GM18520 (cell line): ENCODE results near the gene KDELR1.
A peak's percentile ranks its signal among the peaks of the same experiment; 100 is the strongest.

Source experiments
- ATAC-seq: cut with Tn5 transposase; IDR thresholded peaks from one replicate; pipeline ENCODE4 v1.9.1; 2021; ENCODE audit not compliant: unreplicated experiment

The KDELR1 gene

DNA sequence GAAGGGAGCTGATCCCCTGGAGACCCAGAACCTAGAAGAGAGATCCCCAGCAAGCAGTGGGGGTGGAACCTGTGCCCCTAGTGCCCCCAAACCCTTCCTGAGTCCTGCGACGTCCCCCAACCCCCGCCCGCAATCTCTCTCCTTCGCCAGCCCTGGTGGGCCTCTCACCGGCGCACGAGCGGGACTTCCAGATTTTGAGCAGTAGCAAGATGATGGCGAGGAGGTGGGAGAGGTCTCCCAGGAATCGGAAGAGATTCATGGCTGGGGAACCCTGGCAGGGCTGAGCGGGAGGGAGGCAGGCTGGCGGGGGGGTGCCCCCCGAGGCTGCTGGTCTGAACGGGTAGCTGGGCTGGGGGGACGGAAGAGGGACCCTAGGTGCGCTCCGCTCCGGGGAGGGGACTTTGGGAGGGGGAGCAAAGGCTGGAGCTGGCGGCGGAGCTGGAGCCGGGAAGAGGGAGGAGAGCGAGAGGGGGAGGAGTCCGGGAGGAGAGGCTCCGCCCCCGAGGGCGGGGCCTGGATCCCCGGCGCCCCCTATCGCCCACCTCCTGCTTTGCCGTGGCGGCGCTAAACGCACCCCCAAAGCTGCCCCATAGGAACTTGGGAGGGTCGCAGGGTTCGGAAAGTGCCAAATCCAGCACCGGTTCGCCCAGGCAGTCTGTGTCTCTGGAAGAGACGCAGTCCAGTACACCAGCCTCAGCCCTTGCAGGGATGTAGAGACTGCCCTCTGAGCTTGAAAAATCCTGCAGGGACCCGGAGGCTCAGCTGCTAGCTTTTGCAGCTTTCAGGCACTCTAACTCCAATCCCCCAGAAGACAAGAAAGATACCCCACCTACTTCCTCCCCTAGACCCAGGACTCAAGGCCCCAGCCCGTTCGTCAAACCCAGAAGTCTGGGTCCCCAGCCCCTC lies at the start of gene KDELR1:
Gene KDELR1, minus strand, starts transcription at position 452 of the 906 bp plus-strand sequence. Its CDS starts 193 bp downstream, at position 259.
- peak; percentile 56 for ATAC-seq

DNA sequence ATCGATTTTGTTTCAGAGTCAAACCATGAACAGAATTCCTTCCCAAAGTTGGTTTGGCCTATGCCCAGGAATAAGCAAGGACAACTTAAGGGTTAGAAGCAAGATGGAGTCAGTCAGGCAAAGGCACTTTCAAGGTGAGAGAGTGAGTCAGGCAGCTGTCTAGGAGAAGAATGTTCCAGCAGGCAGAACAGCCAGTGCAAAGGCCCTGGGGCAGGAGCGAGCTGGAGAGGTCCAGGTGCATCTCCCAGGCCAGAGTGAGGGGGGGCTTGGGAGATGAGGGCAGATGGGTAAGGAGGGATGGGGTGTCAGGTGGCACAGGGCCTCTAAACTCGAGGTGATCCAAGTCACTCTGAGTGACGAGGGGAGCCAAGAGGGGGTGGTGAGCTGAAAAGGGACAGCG lies 45.2 kb upstream of the KDELR1 start:
- ATAC-seq = no peak

- ATAC-seq = no peak
Measured at GRCh38 chr19:48433337-48433736, 42.0 kb upstream of the KDELR1 start.

GRCh38 chr19:48428670-48429069 lies 37.3 kb upstream of the KDELR1 start:
- no peak for ATAC-seq

GRCh38 chr19:48424694-48425219 lies 33.4 kb upstream of the KDELR1 start:
- ATAC-seq = no peak

GRCh38 chr19:48421548-48421947 lies 30.2 kb upstream of the KDELR1 start:
- no peak for ATAC-seq

GRCh38 chr19:48419158-48419920 lies 28.0 kb upstream of the KDELR1 start:
- peak; percentile 43 for ATAC-seq

DNA sequence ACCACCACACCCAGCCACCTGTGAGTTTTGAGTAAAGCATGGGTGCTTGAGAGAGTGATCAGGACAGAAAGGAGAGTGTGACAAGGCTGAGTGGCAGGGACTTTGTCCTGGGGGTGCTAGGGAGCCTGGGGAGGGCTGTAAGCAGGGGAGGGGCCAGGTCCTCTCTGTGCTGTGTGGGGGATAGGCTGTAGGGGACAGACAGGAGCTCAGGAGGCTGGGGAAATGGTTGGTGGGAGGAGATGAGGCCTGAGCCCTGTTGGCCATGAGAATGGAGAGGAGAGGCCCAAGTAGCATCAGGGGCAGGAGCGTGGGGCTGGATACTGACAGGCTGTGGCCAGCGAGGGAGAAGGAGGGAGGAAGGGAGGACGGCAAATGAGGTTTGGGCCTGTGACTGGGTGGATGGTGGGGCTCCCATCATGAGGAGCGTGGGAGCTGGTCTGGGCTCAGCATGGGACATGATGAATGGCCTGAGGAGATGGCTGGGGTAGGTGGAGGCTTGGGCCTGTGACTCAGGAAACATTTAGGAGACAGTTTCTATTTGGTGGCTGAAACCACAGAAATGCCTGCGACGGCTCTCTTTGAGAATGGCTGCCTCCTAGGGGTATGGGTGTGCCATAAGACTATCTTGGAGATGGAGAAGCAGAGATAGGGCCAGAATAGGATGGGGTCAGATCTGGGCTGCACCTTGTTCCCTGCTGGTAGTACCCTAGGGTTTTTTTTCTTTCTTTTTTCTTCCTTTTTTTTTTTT lies 27.1 kb upstream of the KDELR1 start:
- ATAC-seq = no peak

DNA sequence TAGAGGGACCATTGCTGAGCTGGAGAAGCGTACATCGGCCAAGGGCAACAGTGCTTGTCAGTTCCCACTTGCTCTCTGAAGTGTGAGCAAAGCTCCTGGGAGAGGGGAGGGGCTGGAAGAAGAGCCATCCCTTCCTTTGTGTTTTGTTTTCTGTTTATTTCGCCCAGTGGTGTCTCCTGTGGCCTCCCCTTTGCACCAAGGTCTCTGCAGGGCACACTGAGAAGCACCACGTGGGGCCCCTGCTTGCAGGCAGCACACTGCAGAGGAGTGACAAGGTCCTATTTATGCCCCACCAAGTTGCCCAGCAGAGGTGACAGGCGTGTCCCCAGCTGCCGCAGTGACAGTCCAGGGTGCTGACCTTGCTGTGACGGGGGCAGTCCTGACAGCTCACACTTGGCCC lies 26.1 kb upstream of the KDELR1 start:
- ATAC-seq = no peak

DNA sequence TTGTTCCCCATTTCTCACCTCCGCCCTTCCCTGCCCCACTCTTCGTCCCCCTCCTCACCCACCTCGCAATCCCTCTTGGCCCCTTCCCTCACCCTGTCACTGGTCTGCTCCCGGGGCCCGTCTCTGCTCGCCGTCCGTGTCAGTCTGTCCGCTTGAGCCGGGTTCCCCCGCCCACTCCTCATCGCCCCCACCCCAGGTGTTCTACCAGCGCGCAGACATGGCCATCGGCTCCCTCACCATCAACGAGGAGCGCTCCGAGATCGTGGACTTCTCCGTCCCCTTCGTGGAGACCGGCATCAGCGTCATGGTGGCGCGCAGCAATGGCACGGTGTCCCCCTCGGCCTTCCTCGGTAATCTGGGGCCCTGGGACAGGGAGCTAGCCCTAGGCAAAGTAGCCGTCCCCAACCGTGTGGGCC lies 24.5 kb upstream of the KDELR1 start:
- ATAC-seq = no peak

- ATAC-seq = no peak
Measured at GRCh38 chr19:48415395-48415794, 24.0 kb upstream of the KDELR1 start.

- ATAC-seq = no peak
Measured at GRCh38 chr19:48413879-48414587, 22.7 kb upstream of the KDELR1 start.

GRCh38 chr19:48405850-48406249 lies 14.5 kb upstream of the KDELR1 start:
- no peak for ATAC-seq

DNA sequence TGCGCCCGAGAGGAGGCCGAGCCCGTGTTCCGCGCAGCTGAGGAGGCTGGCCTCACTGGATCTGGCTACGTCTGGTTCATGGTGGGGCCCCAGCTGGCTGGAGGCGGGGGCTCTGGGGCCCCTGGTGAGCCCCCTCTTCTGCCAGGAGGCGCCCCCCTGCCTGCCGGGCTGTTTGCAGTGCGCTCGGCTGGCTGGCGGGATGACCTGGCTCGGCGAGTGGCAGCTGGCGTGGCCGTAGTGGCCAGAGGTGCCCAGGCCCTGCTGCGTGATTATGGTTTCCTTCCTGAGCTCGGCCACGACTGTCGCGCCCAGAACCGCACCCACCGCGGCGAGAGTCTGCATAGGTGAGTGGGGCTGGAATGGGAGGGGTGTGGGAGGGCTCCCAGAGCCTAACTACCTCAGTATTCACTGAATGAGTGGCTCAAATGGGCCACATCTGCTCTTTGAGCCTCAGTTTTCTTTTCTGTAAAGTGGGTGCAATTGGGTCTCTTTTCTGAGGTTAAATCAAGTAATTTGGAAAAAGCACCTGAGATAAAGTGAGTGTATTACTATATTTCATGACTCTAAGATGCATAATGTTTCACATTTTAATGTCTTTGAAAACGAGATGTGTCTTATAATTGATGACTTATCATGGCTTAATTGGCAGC lies 13.8 kb upstream of the KDELR1 start:
- no peak for ATAC-seq

DNA sequence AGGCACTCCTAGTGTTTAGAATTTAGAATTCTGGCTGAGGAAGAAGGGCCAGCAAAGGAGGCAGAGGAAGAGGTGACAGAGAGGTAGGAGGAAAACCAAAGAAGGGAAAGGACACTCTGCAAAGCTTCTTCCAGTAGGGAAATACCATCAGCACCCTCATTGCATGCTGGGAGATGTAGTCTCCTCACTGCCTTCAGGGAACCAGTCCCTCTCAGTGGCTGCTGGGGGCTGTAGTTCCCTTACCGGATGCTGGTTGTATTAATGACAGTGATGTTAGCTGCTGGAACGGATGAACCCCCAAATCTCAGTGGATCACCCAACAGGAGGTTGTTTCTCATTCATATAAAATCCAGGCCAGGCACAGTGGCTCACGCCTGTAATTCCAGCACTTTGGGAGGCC lies 12.3 kb upstream of the KDELR1 start:
- ATAC-seq = no peak

DNA sequence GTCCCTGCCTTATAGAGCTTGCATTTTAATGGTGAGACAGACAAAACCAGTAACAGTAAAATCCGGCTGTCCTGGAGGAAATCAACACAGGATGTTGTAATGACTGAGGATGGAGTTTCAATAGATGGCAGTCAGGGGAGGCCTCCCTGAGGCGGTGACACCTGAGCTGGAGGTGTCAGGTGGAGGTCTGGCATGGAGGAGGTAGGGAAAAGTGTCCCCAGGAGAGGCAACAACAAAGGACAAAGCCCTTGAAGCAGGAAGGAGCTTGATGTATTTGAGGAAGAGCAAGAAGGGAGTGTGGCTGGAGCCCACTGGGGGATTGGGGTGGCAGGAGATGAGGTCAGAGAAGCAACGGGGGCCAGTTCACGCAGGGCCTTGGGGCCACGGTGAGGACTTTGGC lies 9.9 kb upstream of the KDELR1 start:
- no peak for ATAC-seq

DNA sequence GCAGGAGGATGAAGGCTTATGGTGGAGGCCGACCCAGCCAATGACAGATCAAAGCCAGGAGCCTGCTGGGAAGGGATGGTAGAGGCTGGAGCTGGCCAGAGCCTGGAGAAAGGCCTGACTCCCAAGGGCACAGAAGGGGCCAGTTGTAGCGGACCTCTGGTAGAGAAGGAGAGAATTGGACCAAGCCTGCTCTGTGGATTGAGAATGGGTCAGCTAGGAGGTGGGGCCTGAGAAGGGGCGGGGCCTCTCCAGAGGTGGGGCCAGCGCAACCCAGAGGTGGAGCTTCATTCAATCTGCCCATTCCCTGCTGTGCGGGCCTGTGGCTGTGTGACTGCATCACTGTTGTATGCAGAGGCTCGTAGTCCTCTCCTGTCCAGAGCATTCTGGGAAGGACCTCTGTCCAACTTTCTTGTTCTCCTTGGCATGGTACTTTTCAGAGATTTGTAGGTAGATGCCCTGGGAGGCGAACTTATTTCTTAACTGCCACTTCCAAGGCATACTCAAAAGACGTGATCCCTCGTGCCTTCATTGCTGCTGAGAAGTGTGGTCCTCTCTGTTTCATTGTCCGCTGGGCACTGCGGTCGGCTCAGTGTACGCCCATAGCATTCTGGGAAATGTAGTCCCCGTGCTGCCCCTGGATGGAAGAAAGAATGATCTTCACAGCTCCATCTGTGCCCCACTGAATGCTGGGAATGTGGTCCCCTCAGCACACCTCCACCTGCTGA lies 8.8 kb upstream of the KDELR1 start:
- ATAC-seq = no peak

GRCh38 chr19:48398375-48399235 lies 7.3 kb upstream of the KDELR1 start:
- no peak for ATAC-seq

- no peak for ATAC-seq
Measured at GRCh38 chr19:48398102-48398374, 6.7 kb upstream of the KDELR1 start.
